CD4-positive, alpha-beta T cell treated with Interleukin-21 for 1 hour (primary cell): Measurements from ENCODE around the gene BPIFB6.

Source experiments
- DNase-seq: peaks from one replicate; pipeline ENCODE4 v3.0.0-alpha.2; 2020

Gene BPIFB6

GRCh38 chr20:33065785-33066184, 34.3 kb downstream of the BPIFB6 start:
- DNase-seq: no peak

- no peak for DNase-seq
Measured at GRCh38 chr20:33067806-33068205, 36.4 kb downstream of the BPIFB6 start.

GRCh38 chr20:33068251-33068939, 36.9 kb downstream of the BPIFB6 start:
- no peak for DNase-seq

- DNase-seq: no peak
Measured at GRCh38 chr20:33069673-33070072, 38.2 kb downstream of the BPIFB6 start.

GRCh38 chr20:33070111-33071053, 38.9 kb downstream of the BPIFB6 start:
- no peak for DNase-seq

GRCh38 chr20:33071198-33071597, 39.8 kb downstream of the BPIFB6 start:
- no peak for DNase-seq

GRCh38 chr20:33072362-33072761, 40.9 kb downstream of the BPIFB6 start:
- DNase-seq: no peak

- no peak for DNase-seq
Measured at GRCh38 chr20:33072813-33073212, 41.4 kb downstream of the BPIFB6 start.

GRCh38 chr20:33074675-33075074, 43.2 kb downstream of the BPIFB6 start:
- DNase-seq: no peak

- DNase-seq: no peak
Measured at GRCh38 chr20:33075281-33075680, 43.8 kb downstream of the BPIFB6 start.

GRCh38 chr20:33076662-33077372, 45.4 kb downstream of the BPIFB6 start:
- peak; percentile 45 for DNase-seq

- DNase-seq: no peak
Measured at GRCh38 chr20:33079259-33079658, 47.8 kb downstream of the BPIFB6 start, which contains the start of gene BPIFB4. Gene BPIFB4, plus strand, starts transcription at chr20:33079643. Its CDS starts 1,884 bp downstream, at chr20:33081527.

GRCh38 chr20:33081411-33082154, 50.1 kb downstream of the BPIFB6 start:
- no peak for DNase-seq

- no peak for DNase-seq
Measured at GRCh38 chr20:33082546-33082945, 51.1 kb downstream of the BPIFB6 start.

- no peak for DNase-seq
Measured at GRCh38 chr20:33083544-33084340, 52.3 kb downstream of the BPIFB6 start.

GRCh38 chr20:33084722-33085121, 53.3 kb downstream of the BPIFB6 start:
- DNase-seq: no peak

GRCh38 chr20:33086052-33086722, 54.7 kb downstream of the BPIFB6 start:
- no peak for DNase-seq

- no peak for DNase-seq
Measured at GRCh38 chr20:33091147-33091546, 59.7 kb downstream of the BPIFB6 start.

GRCh38 chr20:33091693-33092092, 60.2 kb downstream of the BPIFB6 start:
- no peak for DNase-seq

- DNase-seq: no peak
Measured at GRCh38 chr20:33092361-33092760, 60.9 kb downstream of the BPIFB6 start.

GRCh38 chr20:33093074-33093473, 61.6 kb downstream of the BPIFB6 start:
- no peak for DNase-seq
